ENCODE data around the gene WDR83. TPM values are rescaled to one million over a fixed set of nuclear protein-coding genes. Genes with fewer than 3 reads are reported as not detected.
A peak's percentile ranks its signal among the peaks of the same experiment; 100 is the strongest.
"Not testable (repeated sequence)": the region's sequence is repeated elsewhere in the genome, so short reads cannot be mapped to it uniquely, and the experiment has no call there.

WDR83 gene
- total RNA-seq, 1 experiment from 2014 or later = 9.7 TPM

DNA sequence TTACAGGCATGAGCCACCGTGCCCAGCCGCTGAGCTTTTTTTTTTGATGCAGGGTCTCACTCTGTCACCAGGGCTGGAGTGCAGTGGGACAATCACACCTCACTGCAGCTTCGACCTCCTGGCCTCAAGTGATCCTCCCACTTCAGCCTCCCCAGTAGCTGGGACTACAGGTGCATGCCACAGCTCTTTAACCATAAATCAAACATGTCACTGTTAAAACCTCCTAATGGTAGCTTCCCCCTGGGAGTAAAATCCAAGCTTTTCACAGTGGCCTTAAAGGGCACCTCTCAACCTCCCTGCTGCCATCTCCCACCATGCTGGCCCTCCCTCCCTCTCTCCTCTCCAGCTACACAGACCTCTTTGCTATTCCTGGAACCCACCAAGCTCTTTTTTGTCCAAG, 19.2 kb downstream of the WDR83 start:
- no peak for DNase-seq (ENCODE audit: low read depth in 1 of 2, low spot score in 2 of 2)
- Histone ChIP-seq H3K36me3 (peaks cover 3% of the 10 kb centered on the region; the same call in 1 of the 2 replicates), H3K27me3 (replicated peaks) (no peaks in the 10 kb centered on the region), H3K27ac (no peak overlapping the region), H3K4me1 (replicated peaks) (no peaks in the 10 kb centered on the region), H3K9me3 (replicated peaks) (no peaks in the 10 kb centered on the region), H3K4me3 (no peak overlapping the region)

DNA sequence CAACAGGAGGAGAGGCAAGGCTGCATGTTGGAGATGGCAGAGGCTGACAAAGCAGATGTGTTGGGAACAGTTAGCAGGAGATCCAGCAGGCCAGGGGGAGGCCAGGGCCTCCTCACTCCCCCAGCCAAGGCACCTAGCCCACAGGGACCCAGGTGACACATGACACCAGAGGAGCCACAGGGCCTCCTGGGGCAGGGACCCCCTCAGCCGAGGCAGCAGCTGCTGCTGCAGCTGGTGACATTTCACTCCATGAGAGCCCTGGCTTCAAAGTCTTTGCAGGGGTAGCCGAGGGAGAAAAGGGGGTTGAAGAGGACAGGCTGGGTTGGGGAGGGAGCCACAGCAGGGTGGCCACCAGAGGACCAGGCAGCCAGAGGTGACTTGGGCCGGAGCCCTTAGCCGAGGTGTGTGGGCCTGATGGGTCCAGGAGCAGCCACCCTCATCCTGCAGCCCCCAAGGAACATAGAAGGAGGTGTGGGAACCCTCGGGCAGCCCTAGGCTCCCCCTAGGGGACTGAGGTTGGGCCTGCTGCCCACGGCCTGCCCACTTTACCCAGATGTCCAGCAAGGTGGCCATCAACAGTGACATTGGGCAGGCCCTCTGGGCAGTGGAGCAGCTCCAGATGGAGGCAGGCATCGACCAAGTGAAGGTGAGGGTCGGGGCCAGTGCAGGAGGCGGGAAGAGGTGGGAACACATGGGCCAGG, 21.0 kb downstream of the WDR83 start, which contains the start of gene GNG14:
Gene GNG14 (plus strand): TSS at position 503 of the 701 bp plus-strand sequence. CDS start 51 bp downstream, at position 554.
- no peak within 1 kb of the TSS for H3K4me3 ChIP-seq
- no peaks in the 10 kb centered on the region for H3K27me3 ChIP-seq (replicated peaks)
- no peaks in the 10 kb centered on the region for H3K4me1 ChIP-seq (replicated peaks)
- H3K27ac ChIP-seq = no peak within 1 kb of the TSS
- no peak for DNase-seq (ENCODE audit: low read depth in 1 of 2, low spot score in 2 of 2)
- H3K9me3 ChIP-seq (replicated peaks) = no peaks in the 10 kb centered on the region
- H3K36me3 ChIP-seq = 0 out of 2 replicates have a peak, but pooled peaks cover under 1% of the 10 kb centered on the region

DNA sequence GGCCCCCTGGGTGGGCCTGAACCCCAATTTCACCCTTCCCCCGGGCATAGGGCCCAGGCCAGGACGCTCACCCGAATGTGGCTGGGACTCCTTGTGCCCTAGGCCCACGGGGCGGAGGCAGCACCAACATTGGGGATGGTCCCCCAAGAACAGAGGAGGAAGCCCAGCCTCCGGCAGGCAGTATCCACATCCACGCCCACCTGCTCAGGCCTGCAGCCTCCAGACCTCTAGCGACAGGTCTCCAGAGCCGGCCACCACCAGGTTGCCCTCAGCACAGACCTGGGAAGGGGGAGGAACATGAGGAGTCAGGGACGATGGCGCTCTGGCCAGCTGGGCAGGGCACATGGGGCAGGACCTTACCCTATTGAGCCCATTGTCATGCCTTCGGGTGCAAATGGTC, 22.4 kb downstream of the WDR83 start:
- Histone ChIP-seq H3K27ac (no peak overlapping the region), H3K4me3 (no peak overlapping the region), H3K4me1 (replicated peaks) (no peaks in the 10 kb centered on the region), H3K9me3 (replicated peaks) (no peaks in the 10 kb centered on the region), H3K36me3 (0 out of 2 replicates have a peak, but pooled peaks cover 4% of the 10 kb centered on the region), H3K27me3 (replicated peaks) (no peaks in the 10 kb centered on the region)
- no peak for DNase-seq (ENCODE audit: low read depth in 1 of 2, low spot score in 2 of 2)

DNA sequence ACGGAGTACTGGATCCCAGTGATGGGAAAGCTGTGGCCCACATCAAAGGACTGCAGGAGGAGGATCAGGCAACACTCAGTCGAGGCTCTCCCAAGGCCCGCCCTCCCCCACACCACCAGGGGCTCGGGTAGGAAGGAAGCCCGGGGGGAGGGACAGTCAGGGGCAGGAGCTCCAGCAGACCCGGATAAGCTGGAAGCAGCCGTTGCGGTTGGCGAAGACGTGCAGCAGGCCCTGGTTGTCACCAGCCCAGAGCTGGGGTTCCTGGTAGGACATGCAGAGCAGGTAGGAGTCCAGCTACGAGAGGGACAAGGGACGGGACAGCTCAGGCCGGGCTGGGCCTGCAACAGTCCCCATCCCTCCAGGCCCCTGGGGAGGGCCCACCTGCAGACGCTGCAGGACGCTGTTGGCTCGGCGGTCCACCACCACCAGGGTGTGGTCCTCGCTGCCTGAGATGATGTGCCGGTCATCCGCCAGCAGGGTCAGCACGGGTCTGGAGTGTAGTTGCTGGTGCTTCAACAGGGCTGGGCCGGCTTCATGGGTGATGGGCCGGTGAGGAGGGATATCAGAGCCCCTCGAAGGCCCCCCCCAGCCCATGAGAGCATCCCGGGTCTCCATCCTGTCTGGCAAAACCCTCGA, 23.1 kb downstream of the WDR83 start:
- no peak for DNase-seq (ENCODE audit: low read depth in 1 of 2, low spot score in 2 of 2)
- 0 out of 2 replicates have a peak, but pooled peaks cover 4% of the 10 kb centered on the region for H3K36me3 ChIP-seq
- H3K27me3 ChIP-seq (replicated peaks) = no peaks in the 10 kb centered on the region
- H3K27ac ChIP-seq = no peak overlapping the region
- H3K4me1 ChIP-seq (replicated peaks) = no peaks in the 10 kb centered on the region
- no peaks in the 10 kb centered on the region for H3K9me3 ChIP-seq (replicated peaks)
- no peak overlapping the region for H3K4me3 ChIP-seq

DNA sequence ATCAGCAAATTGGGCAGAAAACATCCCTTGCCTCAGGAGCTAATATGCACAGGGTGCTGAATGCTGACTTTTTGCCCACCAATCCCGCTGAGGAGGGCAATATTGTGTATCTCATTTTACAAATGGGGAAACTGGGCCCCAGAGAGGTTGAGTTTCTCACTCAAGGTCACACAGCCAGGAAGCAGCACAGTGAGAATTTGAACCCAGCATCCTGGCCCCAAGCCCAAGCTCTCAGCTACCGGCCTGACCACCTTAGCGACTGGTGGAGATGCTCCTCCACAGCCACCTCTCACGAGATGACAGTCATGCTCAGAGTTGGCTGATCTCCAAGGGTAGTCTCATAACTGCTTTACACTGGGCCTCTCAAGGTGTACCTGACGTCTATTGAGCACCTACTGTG, 26.4 kb downstream of the WDR83 start:
- no peaks in the 10 kb centered on the region for H3K27me3 ChIP-seq (replicated peaks)
- no peak for DNase-seq (ENCODE audit: low read depth in 1 of 2, low spot score in 2 of 2)
- no peak overlapping the region for H3K27ac ChIP-seq
- peaks cover 15% of the 10 kb centered on the region for H3K36me3 ChIP-seq
- H3K9me3 ChIP-seq (replicated peaks) = peaks cover 2% of the 10 kb centered on the region; the same call in 1 of the 2 replicates
- peaks cover 8% of the 10 kb centered on the region for H3K4me1 ChIP-seq (replicated peaks)
- H3K4me3 ChIP-seq = no peak overlapping the region

DNA sequence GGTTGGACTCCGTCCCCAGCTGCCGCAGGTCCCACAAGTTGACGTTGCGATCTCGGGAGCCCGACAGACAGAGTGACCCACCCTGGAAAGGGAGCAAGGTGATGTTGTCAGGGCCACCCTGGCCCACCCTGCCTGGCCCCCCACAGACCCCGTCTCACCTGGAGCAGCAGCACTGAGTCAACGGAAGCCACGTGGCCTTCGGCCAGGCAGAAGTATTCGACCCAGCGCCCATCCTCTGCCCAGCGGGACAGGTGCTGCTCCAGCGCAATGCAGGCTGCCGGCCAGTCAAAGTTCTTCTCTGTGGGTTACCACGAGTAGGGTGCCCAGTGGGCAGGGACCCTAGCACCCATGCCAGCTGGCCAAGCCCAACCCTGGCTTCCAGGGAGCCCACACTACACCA, 28.0 kb downstream of the WDR83 start:
- Histone ChIP-seq H3K27ac (no peak overlapping the region), H3K4me1 (replicated peaks) (peaks cover 8% of the 10 kb centered on the region), H3K4me3 (no peak overlapping the region), H3K9me3 (replicated peaks) (peaks cover 2% of the 10 kb centered on the region; the same call in 1 of the 2 replicates), H3K27me3 (replicated peaks) (no peaks in the 10 kb centered on the region), H3K36me3 (peaks cover 28% of the 10 kb centered on the region)
- DNase-seq (ENCODE audit: low read depth in 1 of 2, low spot score in 2 of 2) = no peak

DNA sequence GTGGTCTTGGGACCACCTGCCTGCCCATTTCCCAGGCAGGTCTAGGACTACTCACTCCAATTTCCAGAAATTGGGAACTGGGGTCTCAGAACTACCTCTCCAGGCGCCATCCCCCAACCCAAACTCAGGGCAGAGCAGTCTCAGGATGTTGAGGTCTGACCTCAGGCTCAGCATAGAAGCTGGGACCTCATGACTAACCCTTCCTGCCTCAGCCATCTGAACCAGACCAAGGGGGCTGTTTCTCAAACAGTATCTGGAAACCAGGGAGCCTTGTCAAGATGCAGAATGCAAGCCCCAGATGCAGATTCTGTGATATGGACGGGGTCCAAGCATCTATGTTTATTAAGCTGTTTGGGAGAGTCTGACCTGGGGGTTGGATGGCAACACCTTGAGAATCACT, 28.5 kb downstream of the WDR83 start:
- Histone ChIP-seq H3K27me3 (replicated peaks) (no peaks in the 10 kb centered on the region), H3K27ac (no peak overlapping the region), H3K36me3 (peaks cover 33% of the 10 kb centered on the region), H3K4me1 (replicated peaks) (peaks cover 8% of the 10 kb centered on the region), H3K9me3 (replicated peaks) (peaks cover 2% of the 10 kb centered on the region; the same call in 1 of the 2 replicates), H3K4me3 (peak overlapping the region; percentile 73; the same call in 1 of the 2 replicates)
- DNase-seq (ENCODE audit: low read depth in 1 of 2, low spot score in 2 of 2) = no peak

DNA sequence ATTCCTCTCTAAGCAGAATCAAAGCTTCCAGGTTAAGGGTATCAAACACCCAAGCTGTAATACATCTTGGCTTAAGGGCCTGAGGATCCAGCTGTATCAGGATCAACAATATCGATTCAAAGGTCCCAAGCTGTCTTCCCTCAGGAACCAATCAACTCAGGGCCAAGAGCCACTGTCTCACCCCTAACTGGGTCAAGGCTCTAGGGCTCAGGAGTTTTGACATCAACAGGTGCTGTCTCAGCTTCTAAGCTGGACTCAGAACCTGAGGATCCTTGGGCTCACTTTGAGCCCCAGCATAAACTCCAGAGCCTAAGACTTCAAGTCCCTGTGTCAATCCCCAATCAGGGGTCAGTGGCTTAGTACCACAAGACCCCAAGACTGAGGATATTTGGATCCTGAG, 28.9 kb downstream of the WDR83 start:
- Histone ChIP-seq H3K4me1 (replicated peaks) (peaks cover 8% of the 10 kb centered on the region), H3K27ac (no peak overlapping the region), H3K27me3 (replicated peaks) (no peaks in the 10 kb centered on the region), H3K9me3 (replicated peaks) (peaks cover 2% of the 10 kb centered on the region; the same call in 1 of the 2 replicates), H3K4me3 (peak overlapping the region; percentile 73), H3K36me3 (peaks cover 35% of the 10 kb centered on the region)
- no peak for DNase-seq (ENCODE audit: low read depth in 1 of 2, low spot score in 2 of 2)

DNA sequence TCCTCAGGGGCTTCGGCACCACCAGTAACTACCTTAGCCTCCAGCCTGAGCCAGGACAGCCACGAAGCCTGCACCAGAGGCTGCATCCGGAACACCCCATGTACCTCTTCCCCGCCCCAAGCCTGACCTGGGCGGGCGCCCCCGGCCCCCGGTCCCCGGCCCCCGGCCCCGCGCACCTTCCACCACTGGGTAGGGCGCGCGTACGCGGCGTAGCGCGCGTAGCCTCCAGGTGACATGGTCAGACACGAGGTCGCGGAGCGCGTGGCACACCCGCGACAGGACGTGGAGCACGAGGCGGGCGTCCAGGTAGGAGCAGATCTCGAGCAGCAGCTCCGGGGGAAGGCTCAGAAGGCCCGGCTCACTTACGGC, 29.4 kb downstream of the WDR83 start:
- DNase-seq (ENCODE audit: low read depth in 1 of 2, low spot score in 2 of 2) = no peak
- Histone ChIP-seq H3K27me3 (replicated peaks) (no peaks in the 10 kb centered on the region), H3K9me3 (replicated peaks) (peaks cover 2% of the 10 kb centered on the region; the same call in 1 of the 2 replicates), H3K36me3 (peaks cover 39% of the 10 kb centered on the region), H3K4me1 (replicated peaks) (peaks cover 8% of the 10 kb centered on the region), H3K27ac (no peak overlapping the region), H3K4me3 (peak overlapping the region; percentile 73)

DNA sequence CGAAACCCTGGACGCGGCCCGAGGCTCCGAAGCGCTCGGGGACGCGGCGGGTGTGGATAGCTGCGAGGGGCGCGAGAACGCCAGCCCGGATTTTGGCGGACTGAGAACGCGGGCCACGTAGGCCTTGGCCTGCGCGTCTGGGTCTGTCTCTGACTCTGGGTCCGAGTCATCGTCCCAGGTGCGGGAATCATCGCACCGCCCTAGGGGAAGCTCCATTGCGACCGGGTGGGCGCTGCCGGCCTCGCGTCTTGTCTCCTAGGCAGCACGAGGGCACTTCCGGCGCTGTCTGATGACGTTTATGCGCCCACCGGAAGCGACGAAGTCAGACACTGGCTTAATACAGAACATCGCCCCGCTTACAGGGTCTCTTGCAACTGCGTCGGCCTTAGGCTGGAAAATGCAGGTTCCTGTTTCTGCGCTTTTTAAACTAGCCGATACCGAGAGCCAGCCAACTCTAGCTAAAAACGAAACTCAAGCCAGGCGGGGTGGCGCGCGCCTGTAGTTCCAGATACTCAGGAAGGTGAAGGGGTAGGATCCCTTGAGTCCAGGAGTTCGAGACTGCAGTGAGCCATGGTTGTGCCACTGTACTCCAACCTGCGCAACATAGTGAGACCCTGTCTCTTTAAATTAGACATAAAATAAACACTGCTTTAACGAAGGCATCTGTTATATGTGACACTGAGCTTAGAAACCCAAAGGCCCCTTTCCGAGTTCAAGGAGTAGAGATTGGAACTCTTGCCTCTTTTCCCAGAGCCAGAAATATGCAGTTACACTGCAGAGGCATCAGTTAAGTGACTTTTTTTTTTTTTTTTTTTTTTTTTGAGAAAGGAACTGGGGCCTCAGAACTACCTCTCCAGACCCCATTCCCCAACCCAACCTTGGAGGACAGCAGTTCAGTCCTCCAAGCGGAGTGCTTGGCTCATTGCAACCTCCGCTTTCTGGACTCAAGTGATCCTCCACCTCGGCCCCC, 30.0 kb downstream of the WDR83 start, which contains the start of gene FBXW9:
Gene FBXW9 (minus strand): TSS at position 266 of the 970 bp plus-strand sequence. CDS start 50 bp downstream, at position 216.
- peaks cover 46% of the 10 kb centered on the region for H3K36me3 ChIP-seq
- peak; percentile 90 to 96 for DNase-seq (ENCODE audit: low read depth in 1 of 2, low spot score in 2 of 2)
- peaks cover 8% of the 10 kb centered on the region for H3K4me1 ChIP-seq (replicated peaks)
- no peak within 1 kb of the TSS; the same call in 1 of the 2 replicates for H3K27ac ChIP-seq
- peaks cover 2% of the 10 kb centered on the region; the same call in 1 of the 2 replicates for H3K9me3 ChIP-seq (replicated peaks)
- no peaks in the 10 kb centered on the region for H3K27me3 ChIP-seq (replicated peaks)
- H3K4me3 ChIP-seq = peak within 1 kb of the TSS; percentile 73

DNA sequence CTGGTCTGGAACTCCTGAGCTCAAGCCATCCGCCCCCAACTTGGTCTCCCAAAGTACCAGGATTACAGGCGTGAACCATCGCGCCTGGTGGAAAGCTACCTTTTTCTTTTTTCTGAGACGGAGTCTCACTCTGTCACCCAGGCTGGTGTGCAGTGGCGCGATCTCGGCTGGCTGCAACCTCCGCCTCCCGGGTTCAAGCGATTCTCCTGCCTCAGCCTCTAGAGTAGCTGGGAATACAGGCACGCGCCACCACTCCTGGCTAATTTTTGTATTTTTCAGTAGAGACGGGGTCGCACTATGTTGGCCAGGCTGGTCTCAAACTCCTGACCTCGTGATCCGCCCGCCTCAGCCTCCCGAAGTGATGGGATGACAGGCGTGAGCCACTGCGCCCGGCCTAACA, 30.8 kb downstream of the WDR83 start:
- H3K4me3 ChIP-seq; H3K9me3 ChIP-seq (replicated peaks); H3K4me1 ChIP-seq (replicated peaks); H3K27me3 ChIP-seq (replicated peaks); DNase-seq (ENCODE audit: low read depth in 1 of 2, low spot score in 2 of 2); H3K27ac ChIP-seq: not testable (repeated sequence)
- peaks cover 54% of the 10 kb centered on the region for H3K36me3 ChIP-seq

DNA sequence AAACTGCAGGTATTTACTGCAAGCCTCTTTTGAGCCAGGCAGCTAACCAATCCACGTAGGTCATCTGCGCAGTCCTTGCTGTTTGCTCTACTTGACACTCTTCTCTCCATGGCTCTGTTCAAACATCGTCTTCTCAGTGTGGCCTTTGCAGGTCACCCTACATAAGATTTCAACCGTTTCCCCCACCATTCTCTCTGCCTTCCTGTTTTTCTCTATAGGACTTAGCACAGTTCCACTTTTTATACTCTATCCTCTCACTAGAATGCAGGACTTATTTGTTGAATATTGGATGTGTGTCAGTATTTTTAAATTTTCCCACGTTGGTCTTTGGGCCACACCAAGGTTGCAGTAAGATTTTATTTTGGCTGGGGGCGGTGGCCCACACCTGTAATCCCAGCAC, 31.5 kb downstream of the WDR83 start:
- Histone ChIP-seq H3K27ac (no peak overlapping the region), H3K4me3 (no peak overlapping the region), H3K4me1 (replicated peaks) (peaks cover 8% of the 10 kb centered on the region), H3K36me3 (peaks cover 57% of the 10 kb centered on the region), H3K27me3 (replicated peaks) (no peaks in the 10 kb centered on the region), H3K9me3 (replicated peaks) (peaks cover 2% of the 10 kb centered on the region; the same call in 1 of the 2 replicates)
- no peak for DNase-seq (ENCODE audit: low read depth in 1 of 2, low spot score in 2 of 2)

DNA sequence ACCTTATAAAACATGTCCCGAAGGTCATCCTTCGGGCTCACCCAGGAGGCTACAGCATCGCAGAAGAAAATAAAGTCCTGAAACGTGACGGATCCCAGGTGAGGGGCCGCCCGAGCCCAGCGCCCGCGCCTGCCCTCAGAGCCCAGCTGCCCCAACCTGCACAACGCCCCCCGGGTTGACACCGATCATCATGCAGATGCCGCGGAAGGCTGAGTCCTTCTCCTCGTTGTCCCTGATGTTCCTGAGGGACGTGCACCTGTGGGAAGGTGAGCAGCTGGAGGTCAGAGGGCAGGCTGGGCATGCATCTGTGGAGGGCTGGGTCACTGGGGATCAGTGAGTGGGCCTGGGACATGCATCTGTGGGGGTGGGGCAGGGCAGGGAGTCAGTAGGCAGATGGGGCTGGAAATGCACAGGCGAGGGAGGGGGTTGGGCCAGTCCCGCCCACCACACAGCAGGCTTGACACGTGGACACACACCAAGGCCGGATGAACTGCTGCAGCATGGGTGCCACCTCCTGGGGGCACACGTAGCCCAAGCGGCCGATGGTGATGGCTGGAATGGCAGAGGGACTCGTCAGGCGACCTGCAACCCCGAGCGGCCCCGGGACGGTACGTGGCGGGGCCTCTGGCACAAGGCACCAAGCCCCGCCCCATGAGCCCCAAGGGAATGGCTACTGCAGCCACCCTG, 35.1 kb downstream of the WDR83 start:
- peaks cover 89% of the 10 kb centered on the region for H3K36me3 ChIP-seq
- H3K27me3 ChIP-seq (replicated peaks) = no peaks in the 10 kb centered on the region
- no peak for DNase-seq (ENCODE audit: low read depth in 1 of 2, low spot score in 2 of 2)
- H3K27ac ChIP-seq = no peak overlapping the region
- H3K4me3 ChIP-seq = no peak overlapping the region
- no peaks in the 10 kb centered on the region for H3K9me3 ChIP-seq (replicated peaks)
- H3K4me1 ChIP-seq (replicated peaks) = no peaks in the 10 kb centered on the region

All from SJSA1 (cell line).